Stomach (tissue), 9 donors: ENCODE results near the gene TOMM34. TPM values are rescaled to one million over a fixed set of nuclear protein-coding genes. Genes with fewer than 3 reads are reported as not detected.

Experiments
- DNase-seq, 2 donors: peaks; one replicate each; pipeline versions ENCODE4 v3.0.0 to v3.0.0-alpha.2; 2013 to 2019
- H3K27ac ChIP-seq, 5 donors: fragments of 200-600 bp in 4 of 5; sonication (generic) in 4 of 5; one replicate each; pipeline ENCODE4 v1.5.1; 2013 to 2019; ENCODE audit warnings: mild to moderate bottlenecking in 1 of 5, moderate library complexity in 1 of 5
- H3K27me3 ChIP-seq, 3 donors: fragments of 200-600 bp; sonication (generic); one replicate each; pipeline ENCODE4 v1.5.1; 2017 to 2019; ENCODE audit warnings: mixed run types in 1 of 3
- H3K36me3 ChIP-seq, 4 donors: fragments of 200-600 bp; sonication (generic); 1 replicate in 3 of 4; 2 replicates in 1 of 4; pipeline ENCODE4 v1.5.1; 2016 to 2019
- H3K4me1 ChIP-seq, 4 donors: fragments of 200-600 bp; sonication (generic); one replicate each; pipeline ENCODE4 v1.5.1; 2016 to 2019
- H3K4me3 ChIP-seq, 4 donors: fragments of 200-600 bp; sonication (generic) in 3 of 4; one replicate each; pipeline ENCODE4 v1.5.1; 2016 to 2019; ENCODE audit warnings: mild to moderate bottlenecking in 1 of 4
- H3K9me3 ChIP-seq, 4 donors: fragments of 200-600 bp; sonication (generic); one replicate each; pipeline ENCODE4 v1.5.1; 2016 to 2019
- CTCF ChIP-seq, 7 experiments: fragments of 450-650 bp in 4 of 7; fragments of 200-600 bp in 3 of 7; sonication (generic) in 3 of 7; IDR thresholded peaks; one replicate each; pipeline ENCODE4 v1.5.1; 2016 to 2019; ENCODE audit warnings: antibody characterized with exemption in 7 of 7, control low read depth in 2 of 7, mild to moderate bottlenecking in 1 of 7
- EP300 ChIP-seq: sonication (generic); formaldehyde crosslinking; IDR thresholded peaks from one replicate; pipeline ENCODE4 v1.6.1; 2017; ENCODE audit warnings: antibody characterized with exemption
- POLR2A ChIP-seq, 4 donors: fragments of 450-650 bp; IDR thresholded peaks; one replicate each; pipeline ENCODE4 v1.6.1; 2016; ENCODE audit warnings: antibody characterized with exemption in 4 of 4, control low read depth in 2 of 4, mild to moderate bottlenecking in 1 of 4, moderate library complexity in 1 of 4
- POLR2AphosphoS5 ChIP-seq, 3 donors: sonication (generic); formaldehyde crosslinking; IDR thresholded peaks; one replicate each; pipeline ENCODE4 v1.6.1; 2016; ENCODE audit warnings: antibody characterized with exemption in 3 of 3
- WGBS, 5 donors: extraction: QIAGEN DNeasy Blood & Tissue Kit in 3 of 5; methylation state at CpG; one replicate each; pipeline versions ENCODE4 v1.1.5 to v1.1.7; 2013 to 2018; 5-methylcytosine and 5-hydroxymethylcytosine counted together
- intact Hi-C: fragments of 100-400 bp; cut with DNase I; formaldehyde crosslinking; loops from one replicate; pipeline ENCODE4 v1.15.1; 2023; ENCODE audit warnings: low total_unique reads
- polyA plus RNA-seq, 3 donors: library from polyadenylated mRNA; stranded (reverse); fragments of 200-250 nt; gene quantifications; one replicate each; pipeline ENCODE4 v1.2.3, GENCODE V29; 2013
- total RNA-seq, 5 donors: library from RNA; depleted of rRNA; stranded (reverse); fragments of >200 nt; gene quantifications; one replicate each; pipeline versions ENCODE4 v1.1.0 to v1.2.3, GENCODE V29; 2014 to 2016
- donor health status: healthy with polysubstance abuse.
- donor health status: Bipolar disorder and iron deficiency.
- donor health status: healthy.

TOMM34 gene
- total and polyA plus RNA-seq, 8 donors: 1.7 to 15.7 (median 9.7) TPM

- H3K4me1 ChIP-seq: peaks cover 0 to 9% (median 0%) of the 10 kb centered on the region in 4 donors
- TF ChIP-seq CTCF (IDR thresholded peaks at IDR 0.05) (no peak), EP300 (no peak), POLR2AphosphoS5 (IDR thresholded peaks at IDR 0.05) (no peak), POLR2A (IDR thresholded peaks at IDR 0.05) (no peak)
- no peaks in the 10 kb centered on the region for H3K27me3 ChIP-seq
- DNase-seq: no peak
- intact Hi-C loops: no loop called here
- 93 to 100% (median 100%) methylated on average over 1 of the region's 1 CpG for WGBS, 5 donors
- H3K4me3 ChIP-seq: no peak overlapping the region
- peaks cover 60 to 100% (median 99%) of the 10 kb centered on the region in 4 donors for H3K36me3 ChIP-seq
- H3K27ac ChIP-seq: no peak overlapping the region
- H3K9me3 ChIP-seq: no peaks in the 10 kb centered on the region
These were observed 9.8 kb downstream of the TOMM34 start for GRCh38 chr20:44950368-44950767.

GRCh38 chr20:44948513-44948912, 11.7 kb downstream of the TOMM34 start:
- Histone ChIP-seq H3K4me3 (no peak overlapping the region), H3K9me3 (no peaks in the 10 kb centered on the region), H3K27me3 (no peaks in the 10 kb centered on the region), H3K4me1 (peaks cover 0 to 9% (median 0%) of the 10 kb centered on the region in 4 donors), H3K36me3 (peaks cover 50 to 100% (median 99%) of the 10 kb centered on the region in 4 donors), H3K27ac (no peak overlapping the region)
- DNase-seq: no peak
- WGBS, 5 donors: 70 to 90% (median 89%) methylated on average over 2 of the region's 2 CpGs
- intact Hi-C loops: no loop called here
- TF ChIP-seq CTCF (IDR thresholded peaks at IDR 0.05) (no peak), POLR2AphosphoS5 (IDR thresholded peaks at IDR 0.05) (no peak), EP300 (no peak), POLR2A (IDR thresholded peaks at IDR 0.05) (no peak)

GRCh38 chr20:44948107-44948506, 12.1 kb downstream of the TOMM34 start:
- Histone ChIP-seq H3K4me3 (no peak overlapping the region), H3K9me3 (no peaks in the 10 kb centered on the region), H3K4me1 (peaks cover 0 to 6% (median 0%) of the 10 kb centered on the region in 4 donors), H3K36me3 (peaks cover 54 to 100% (median 99%) of the 10 kb centered on the region in 4 donors), H3K27ac (no peak overlapping the region), H3K27me3 (no peaks in the 10 kb centered on the region)
- no peak for DNase-seq
- intact Hi-C loops: no loop called here
- no peak for TF ChIP-seq EP300
- no peak for TF ChIP-seq POLR2AphosphoS5 (IDR thresholded peaks at IDR 0.05)
- TF ChIP-seq CTCF (IDR thresholded peaks at IDR 0.05): no peak
- no peak for TF ChIP-seq POLR2A (IDR thresholded peaks at IDR 0.05)
- 92 to 99% (median 95%) methylated on average over 5 of the region's 5 CpGs for WGBS, 5 donors

GRCh38 chr20:44946271-44946852, 13.8 kb downstream of the TOMM34 start:
- peaks cover 64 to 100% (median 100%) of the 10 kb centered on the region in 4 donors for H3K36me3 ChIP-seq
- H3K27ac ChIP-seq: no peak overlapping the region
- intact Hi-C loops: no loop called here
- 66 to 85% (median 70%) methylated on average over 2 of the region's 2 CpGs for WGBS, 5 donors
- H3K4me1 ChIP-seq: no peaks in the 10 kb centered on the region
- no peaks in the 10 kb centered on the region for H3K9me3 ChIP-seq
- no peak overlapping the region for H3K4me3 ChIP-seq
- H3K27me3 ChIP-seq: no peaks in the 10 kb centered on the region
- DNase-seq: no peak
- no peak for TF ChIP-seq POLR2AphosphoS5 (IDR thresholded peaks at IDR 0.05)
- TF ChIP-seq CTCF (IDR thresholded peaks at IDR 0.05): no peak
- TF ChIP-seq EP300: no peak
- TF ChIP-seq POLR2A (IDR thresholded peaks at IDR 0.05): no peak
